AG04449 (cell line): Measurements from ENCODE around the gene DOK4.

Experiments used
- CTCF ChIA-PET: fragments of 350-600 bp; formaldehyde crosslinking; extraction: SDS; loops from one replicate; lab custom pipeline; 2021; ENCODE audit warnings: antibody characterized with exemption; lab: Yijun Ruan, JAX
- POLR2A ChIA-PET: fragments of 400-600, 350-600 bp; formaldehyde crosslinking; extraction: SDS; loops from one replicate; lab custom pipeline; 2020; ENCODE audit warnings: antibody characterized with exemption, inconsistent platforms; lab: Yijun Ruan, JAX
- DNase-seq: peaks from one replicate; pipeline ENCODE4 v3.0.0-alpha.2; 2010; ENCODE audit warnings: low read depth, low spot score
- H3K4me3 ChIP-seq: 2 replicates; pipeline ENCODE4 v1.5.1; 2011; ENCODE audit warnings: low read depth, mild to moderate bottlenecking, control low read depth, low read length
- CTCF ChIP-seq: IDR thresholded peaks from one replicate; pipeline ENCODE4 v1.5.1; 2011; ENCODE audit warnings: mild to moderate bottlenecking, moderate library complexity, low read length, control low read depth, inconsistent platforms; ENCODE audit not compliant: insufficient read depth; ENCODE audit errors: missing control alignments

The DOK4 gene

DNA sequence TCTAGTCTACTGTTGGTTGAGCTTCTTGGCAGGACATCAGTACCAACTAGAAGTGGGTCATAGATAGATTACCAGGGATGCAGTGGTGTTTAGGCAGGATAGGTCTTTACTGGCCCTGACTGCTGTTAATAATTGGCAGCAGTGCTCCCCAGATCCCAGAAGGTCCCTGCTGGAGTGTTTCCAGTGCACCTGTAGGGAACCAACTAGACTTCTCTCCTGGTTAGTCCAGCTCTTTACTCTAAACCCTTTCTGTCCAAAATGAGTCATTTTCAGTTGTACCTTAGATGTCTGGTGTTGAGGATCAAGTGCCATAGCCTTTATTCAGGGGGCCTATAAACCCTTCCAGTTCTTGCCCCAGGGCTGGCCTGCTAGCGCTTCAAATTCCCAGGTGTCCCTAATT, 15.1 kb downstream of the DOK4 start:
- no peak for DNase-seq
- ChIA-PET POLR2A (interaction anchor here (1.6 kb wide), 1 partner anchor 9 kb away, joined by 5 read pairs; the partner anchor contains the start of gene POLR2C), CTCF (interaction anchor here (2.0 to 13.2 kb wide), 2 partner anchors 9 to 49 kb away, joined by 6 to 161 read pairs; partner anchors contain the start of gene POLR2C)
- no peak for TF ChIP-seq CTCF
- H3K4me3 ChIP-seq = no peak overlapping the region

- no peak for TF ChIP-seq CTCF
- POLR2A ChIA-PET = interaction anchor here (1.6 kb wide), 1 partner anchor 8 kb away, joined by 5 read pairs; the partner anchor contains the start of gene POLR2C
- CTCF ChIA-PET = interaction anchor here (2.0 to 13.2 kb wide), 2 partner anchors 9 to 50 kb away, joined by 6 to 161 read pairs; partner anchors contain the start of gene POLR2C
- H3K4me3 ChIP-seq = no peak overlapping the region
- no peak for DNase-seq
Observed at GRCh38 chr16:57470711-57471110, 15.6 kb downstream of the DOK4 start.

GRCh38 chr16:57469917-57470470, 16.3 kb downstream of the DOK4 start:
- CTCF ChIA-PET = interaction anchor here (13.2 kb wide), 1 partner anchor 8 kb away, joined by 161 read pairs; the partner anchor contains the start of gene POLR2C
- POLR2A ChIA-PET = no interaction called here
- H3K4me3 ChIP-seq = no peak overlapping the region
- no peak for DNase-seq
- TF ChIP-seq CTCF = no peak

DNA sequence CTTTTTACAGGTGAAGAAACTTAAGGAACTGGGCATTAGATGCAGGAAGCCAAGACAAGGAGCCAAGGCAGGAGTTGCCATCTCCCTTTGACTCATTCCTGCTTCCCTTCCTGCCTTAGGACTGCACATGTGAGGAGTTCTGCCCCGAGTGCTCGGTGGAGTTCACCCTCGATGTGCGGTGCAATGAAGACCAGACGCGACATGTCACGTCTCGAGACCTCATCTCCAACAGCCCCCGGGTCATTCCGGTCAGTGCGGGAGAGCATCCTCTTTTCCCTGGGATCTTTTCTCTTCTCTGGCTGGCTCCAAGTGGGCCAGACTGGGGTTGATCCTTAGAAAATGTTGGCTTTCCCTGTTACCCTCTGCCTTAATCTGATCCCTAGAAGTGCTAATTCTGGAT, 17.2 kb downstream of the DOK4 start:
- CTCF ChIA-PET = no interaction called here
- POLR2A ChIA-PET = no interaction called here

DNA sequence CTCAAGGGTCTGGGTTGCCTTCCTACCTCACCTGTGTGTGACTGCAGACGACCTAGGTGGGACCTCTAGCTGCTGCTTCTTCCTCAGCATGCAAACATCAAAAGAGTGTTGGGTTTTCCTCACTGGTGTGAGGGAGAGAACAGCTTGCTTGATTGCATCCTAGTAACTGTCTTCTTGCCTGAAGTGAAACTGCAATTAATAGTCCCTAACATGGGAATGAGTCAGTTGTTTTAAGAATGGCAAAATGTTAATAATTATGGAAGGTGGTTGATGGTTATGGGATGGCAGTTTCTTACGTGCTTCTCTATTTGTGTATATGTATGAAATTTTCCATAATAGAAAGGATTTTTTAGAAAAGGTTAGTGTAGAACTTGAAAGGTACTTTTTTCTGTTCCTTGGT, 17.9 kb downstream of the DOK4 start:
- H3K4me3 ChIP-seq = no peak overlapping the region
- TF ChIP-seq CTCF = no peak
- DNase-seq = no peak
- ChIA-PET POLR2A (no interaction called here), CTCF (interaction anchor here (5.3 kb wide), 1 partner anchor 51 kb away, joined by 40 read pairs; no protein-coding TSS in a partner anchor)

More for the DNA sequence above, 17.2 kb downstream of the DOK4 start:
- DNase-seq = no peak
- no peak overlapping the region for H3K4me3 ChIP-seq
- TF ChIP-seq CTCF = no peak

- ChIA-PET CTCF (interaction anchor here (1.1 to 10.8 kb wide), 5 partner anchors 11 to 54 kb away, joined by 3 to 161 read pairs (median 40); partner anchors contain the start of genes CIAPIN1 and COQ9), POLR2A (interaction anchor here (1.1 kb wide), 1 partner anchor 17 kb away, joined by 4 read pairs; the partner anchor contains the start of genes CIAPIN1 and COQ9)
- TF ChIP-seq CTCF = no peak
- H3K4me3 ChIP-seq = no peak overlapping the region
- no peak for DNase-seq
Observed at GRCh38 chr16:57464523-57464922, 21.8 kb downstream of the DOK4 start.
